Heart left ventricle (tissue), 13 donors: ENCODE measurements around the gene SPATC1L.

Source experiments
- POLR2A ChIP-seq, 2 donors: fragments of 450-650 bp; IDR thresholded peaks; one replicate each; pipeline ENCODE4 v1.6.1; 2017; ENCODE audit warnings: antibody characterized with exemption in 2 of 2, mild to moderate bottlenecking in 2 of 2, moderate library complexity in 2 of 2
- TF ChIP-seq, protein P1 (sequence below), 12 donors: fragments of 200-600 bp; sonication (generic) in 4 of 12; IDR thresholded peaks; one replicate each; pipeline versions ENCODE4 v1.5.0 to v1.8.0; 2018 to 2022; ENCODE audit warnings: antibody characterized with exemption in 12 of 12, mild to moderate bottlenecking in 5 of 12
- donor health status: ischemic (EF 13 %, LVEDD 7.1; RV severe dilation, severe dysfunction).
- donor health status: DM: no; HTN: yes; CAD: no.
- donor health status: DM: no; HTN: no; CAD: no.
- donor health status: ischemic (EF 25% LVEDD 6.9; RV normal size, moderate dysfunction).
- donor health status: ischemic (EF 25% LVEDD 5.7; RV mildly dilated, moderate dysfunction).
- donor health status: ischemic (EF 35%, LVEDD 5.7; RV mildly dilated, moderate dysfunction).
- donor health status: nonischemic (EF 11% LVEDD 7.7; RV severe dilation, severe dysfunction).
- donor health status: DM: yes; HTN: yes; CAD: no.
- donor health status: PGD.
- donor health status: ischemic (EF 29% LVEDD 5.4; RV normal size, mild dysfunction).
- donor health status: nonischemic (EF 23%, LVEDD 6.1; RV moderate dilation, normal function).

GRCh38 chr21:46125846-46126301 is 58.4 kb downstream of the SPATC1L start:
- TF ChIP-seq POLR2A (IDR thresholded peaks at IDR 0.05): no peak
- TF ChIP-seq, protein P1, sequence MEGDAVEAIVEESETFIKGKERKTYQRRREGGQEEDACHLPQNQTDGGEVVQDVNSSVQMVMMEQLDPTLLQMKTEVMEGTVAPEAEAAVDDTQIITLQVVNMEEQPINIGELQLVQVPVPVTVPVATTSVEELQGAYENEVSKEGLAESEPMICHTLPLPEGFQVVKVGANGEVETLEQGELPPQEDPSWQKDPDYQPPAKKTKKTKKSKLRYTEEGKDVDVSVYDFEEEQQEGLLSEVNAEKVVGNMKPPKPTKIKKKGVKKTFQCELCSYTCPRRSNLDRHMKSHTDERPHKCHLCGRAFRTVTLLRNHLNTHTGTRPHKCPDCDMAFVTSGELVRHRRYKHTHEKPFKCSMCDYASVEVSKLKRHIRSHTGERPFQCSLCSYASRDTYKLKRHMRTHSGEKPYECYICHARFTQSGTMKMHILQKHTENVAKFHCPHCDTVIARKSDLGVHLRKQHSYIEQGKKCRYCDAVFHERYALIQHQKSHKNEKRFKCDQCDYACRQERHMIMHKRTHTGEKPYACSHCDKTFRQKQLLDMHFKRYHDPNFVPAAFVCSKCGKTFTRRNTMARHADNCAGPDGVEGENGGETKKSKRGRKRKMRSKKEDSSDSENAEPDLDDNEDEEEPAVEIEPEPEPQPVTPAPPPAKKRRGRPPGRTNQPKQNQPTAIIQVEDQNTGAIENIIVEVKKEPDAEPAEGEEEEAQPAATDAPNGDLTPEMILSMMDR (IDR thresholded peaks at IDR 0.05): no peak
